Kidney (tissue), 14 donors: ENCODE results near the gene SLC7A8. TPM values are rescaled to one million over a fixed set of nuclear protein-coding genes. Genes with fewer than 3 reads are reported as not detected.
A peak's percentile ranks its signal among the peaks of the same experiment; 100 is the strongest.

Experiments used
- DNase-seq, 5 donors: peaks; one replicate each; pipeline ENCODE4 v3.0.0-alpha.2; 2013 to 2020
- FAIRE-seq: peaks from 2 replicates; lab custom pipeline; 2012; peaks lifted over from hg19 to GRCh38; lab: Jason Lieb, UNC
- H3K27ac ChIP-seq, 2 donors: one replicate each; pipeline ENCODE4 v1.7.0; 2013; ENCODE audit warnings: low read depth in 2 of 2, low read length in 2 of 2, inconsistent platforms in 1 of 2
- H3K27me3 ChIP-seq: one replicate; pipeline ENCODE4 v1.7.1; 2013; ENCODE audit warnings: low read length, inconsistent platforms; ENCODE audit not compliant: control insufficient read depth, insufficient read depth
- H3K36me3 ChIP-seq, 3 donors: one replicate each; pipeline versions ENCODE4 v1.7.0 to v1.7.1; 2013; ENCODE audit warnings: low read length in 3 of 3, control low read depth in 1 of 3, inconsistent platforms in 1 of 3; ENCODE audit not compliant: insufficient read depth in 3 of 3, control insufficient read depth in 2 of 3
- H3K4me1 ChIP-seq, 3 donors: one replicate each; pipeline versions ENCODE4 v1.7.0 to v1.7.1; 2013; ENCODE audit warnings: low read length in 3 of 3, inconsistent platforms in 1 of 3, low read depth in 1 of 3; ENCODE audit not compliant: control insufficient read depth in 2 of 3, insufficient read depth in 2 of 3
- H3K4me3 ChIP-seq, 3 donors: one replicate each; pipeline versions ENCODE4 v1.7.0 to v1.8.1; 2013; ENCODE audit warnings: low read length in 3 of 3, control low read depth in 1 of 3, inconsistent platforms in 1 of 3
- H3K9ac ChIP-seq, 3 donors: one replicate each; pipeline versions ENCODE4 v1.7.0 to v1.7.1; 2013; ENCODE audit warnings: low read length in 3 of 3, control low read depth in 1 of 3, inconsistent platforms in 1 of 3
- H3K9me3 ChIP-seq, 3 donors: one replicate each; pipeline versions ENCODE4 v1.7.0 to v1.7.1; 2013; ENCODE audit warnings: low read length in 3 of 3, control low read depth in 1 of 3, inconsistent platforms in 1 of 3; ENCODE audit not compliant: control insufficient read depth in 2 of 3, insufficient read depth in 1 of 3
- intact Hi-C: fragments of 100-400 bp; cut with DNase I; formaldehyde crosslinking; loops from one replicate; pipeline ENCODE4 v1.11.1; 2022
- polyA plus RNA-seq: library from polyadenylated mRNA; stranded (reverse); fragments of 350-450 nt; fragmentation: Illumina TruSeq; extraction: RNeasy Lipid Tissue Mini Kit (QIAGEN cat#74804); gene quantifications from one replicate; pipeline ENCODE4 v1.2.3, GENCODE V29; 2014; ENCODE audit warnings: low read depth, low replicate concordance; ENCODE audit not compliant: insufficient read depth
- total RNA-seq: library from RNA; stranded (reverse); fragmentation: NEBNext Ultra II Directional; extraction: Animal tissue kit (Norgen Biotek cat#: 25700); gene quantifications from one replicate; pipeline ENCODE4 v1.2.1, GENCODE V29; 2021
- TF ChIP-seq, protein P1 (sequence below): IDR thresholded peaks from 3 replicates; pipeline ENCODE4 v1.5.1; 2012; ENCODE audit warnings: mild to moderate bottlenecking, moderate library complexity, borderline replicate concordance; ENCODE audit not compliant: insufficient read depth; ENCODE audit errors: extremely low read depth
- donor health status: control.
- donor health status: control.
- donor health status: control.
- donor health status: control.
- donor health status: control.
- donor health status: DM: yes; HTN: yes; CAD: no.
- donor health status: Normal renal cell carcinoma (clear cell type).

Gene SLC7A8
- total and polyA plus RNA-seq, 2 donors from 2014 or later, result 22.9 to 210 TPM

- H3K4me3 ChIP-seq, result peak overlapping the region in 1 of 3 donors; percentile 7
- intact Hi-C loops, result no loop called here
- H3K27ac ChIP-seq, result no peak overlapping the region
- peaks cover 0 to 12% (median 3%) of the 10 kb centered on the region in 3 donors for H3K4me1 ChIP-seq
- H3K36me3 ChIP-seq, result no peaks in the 10 kb centered on the region
- no peaks in the 10 kb centered on the region for H3K9me3 ChIP-seq
- TF ChIP-seq, protein P1, sequence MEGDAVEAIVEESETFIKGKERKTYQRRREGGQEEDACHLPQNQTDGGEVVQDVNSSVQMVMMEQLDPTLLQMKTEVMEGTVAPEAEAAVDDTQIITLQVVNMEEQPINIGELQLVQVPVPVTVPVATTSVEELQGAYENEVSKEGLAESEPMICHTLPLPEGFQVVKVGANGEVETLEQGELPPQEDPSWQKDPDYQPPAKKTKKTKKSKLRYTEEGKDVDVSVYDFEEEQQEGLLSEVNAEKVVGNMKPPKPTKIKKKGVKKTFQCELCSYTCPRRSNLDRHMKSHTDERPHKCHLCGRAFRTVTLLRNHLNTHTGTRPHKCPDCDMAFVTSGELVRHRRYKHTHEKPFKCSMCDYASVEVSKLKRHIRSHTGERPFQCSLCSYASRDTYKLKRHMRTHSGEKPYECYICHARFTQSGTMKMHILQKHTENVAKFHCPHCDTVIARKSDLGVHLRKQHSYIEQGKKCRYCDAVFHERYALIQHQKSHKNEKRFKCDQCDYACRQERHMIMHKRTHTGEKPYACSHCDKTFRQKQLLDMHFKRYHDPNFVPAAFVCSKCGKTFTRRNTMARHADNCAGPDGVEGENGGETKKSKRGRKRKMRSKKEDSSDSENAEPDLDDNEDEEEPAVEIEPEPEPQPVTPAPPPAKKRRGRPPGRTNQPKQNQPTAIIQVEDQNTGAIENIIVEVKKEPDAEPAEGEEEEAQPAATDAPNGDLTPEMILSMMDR, result no peak
- H3K27me3 ChIP-seq, result no peaks in the 10 kb centered on the region
- H3K9ac ChIP-seq, result peak overlapping the region in 1 of 3 donors; percentile 21
- DNase-seq (no peak), FAIRE-seq (no peak)
These were observed 9.7 kb downstream of the SLC7A8 start for GRCh38 chr14:23173796-23174195.

DNA sequence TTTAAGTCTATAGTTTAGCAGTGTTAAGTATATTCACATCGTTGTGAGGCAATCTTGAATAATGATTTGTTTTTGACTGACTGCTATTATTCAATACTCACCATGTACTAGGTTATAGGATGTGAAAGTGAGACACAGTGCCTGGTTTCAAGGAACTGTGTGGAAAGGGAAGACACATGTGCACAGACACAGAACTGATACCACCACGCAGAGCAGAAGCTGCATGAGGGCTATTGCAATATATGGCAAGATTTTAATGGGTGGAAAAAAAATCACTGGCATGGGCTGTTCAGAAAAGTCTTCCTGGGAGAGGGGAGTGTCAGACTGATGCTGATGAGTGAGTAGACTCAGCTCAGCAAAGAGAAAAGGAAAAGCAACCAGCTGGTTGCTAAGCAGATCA is 10.4 kb downstream of the SLC7A8 start:
- no peak for DNase-seq
- Histone ChIP-seq H3K9ac (no peak overlapping the region), H3K27me3 (no peaks in the 10 kb centered on the region), H3K36me3 (no peaks in the 10 kb centered on the region), H3K4me1 (peaks cover 7 to 12% (median 11%) of the 10 kb centered on the region in 3 donors), H3K4me3 (no peak overlapping the region), H3K9me3 (no peaks in the 10 kb centered on the region), H3K27ac (no peak overlapping the region)
- FAIRE-seq, result no peak
- TF ChIP-seq, protein P1, result no peak
- intact Hi-C loops, result no loop called here

- no peaks in the 10 kb centered on the region for H3K9me3 ChIP-seq
- no peak for DNase-seq
- TF ChIP-seq, protein P1, result no peak
- no peak for FAIRE-seq
- H3K4me3 ChIP-seq, result no peak overlapping the region
- H3K9ac ChIP-seq, result no peak overlapping the region
- H3K27ac ChIP-seq, result no peak overlapping the region
- H3K36me3 ChIP-seq, result no peaks in the 10 kb centered on the region
- no peaks in the 10 kb centered on the region for H3K27me3 ChIP-seq
- intact Hi-C loops, result no loop called here
- H3K4me1 ChIP-seq, result peaks cover 8 to 15% (median 11%) of the 10 kb centered on the region in 3 donors
These were observed 10.9 kb downstream of the SLC7A8 start for GRCh38 chr14:23172574-23172973.

DNA sequence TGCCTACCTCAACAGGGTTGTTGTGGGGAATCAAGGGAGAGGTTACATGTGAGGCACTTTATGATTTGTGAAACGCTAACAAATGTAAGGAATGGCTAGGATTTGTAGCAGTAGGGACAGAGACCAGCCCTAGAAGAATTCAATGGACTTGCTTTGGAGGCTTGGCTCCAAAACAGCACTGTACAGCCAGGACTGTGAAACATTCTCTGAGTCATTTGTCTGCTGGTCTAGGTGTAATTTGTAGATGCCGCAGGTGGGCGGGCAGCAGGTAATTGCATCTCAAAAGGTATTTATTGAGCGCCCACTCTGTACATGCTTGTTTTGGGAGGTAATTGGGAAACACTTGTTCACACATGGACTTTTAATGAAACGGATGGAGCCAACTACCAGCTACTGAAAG is 11.4 kb downstream of the SLC7A8 start:
- TF ChIP-seq, protein P1, result no peak
- H3K36me3 ChIP-seq, result no peaks in the 10 kb centered on the region
- DNase-seq (no peak), FAIRE-seq (no peak)
- H3K27ac ChIP-seq, result no peak overlapping the region
- peaks cover 8 to 15% (median 10%) of the 10 kb centered on the region in 3 donors for H3K4me1 ChIP-seq
- H3K4me3 ChIP-seq, result no peak overlapping the region
- no peaks in the 10 kb centered on the region for H3K27me3 ChIP-seq
- no peak overlapping the region for H3K9ac ChIP-seq
- intact Hi-C loops, result no loop called here
- H3K9me3 ChIP-seq, result no peaks in the 10 kb centered on the region
